GM12878 (cell line): ENCODE data around the gene IQGAP2. TPM values are rescaled to one million over a fixed set of nuclear protein-coding genes. Genes with fewer than 3 reads are reported as not detected.

ENCODE experiments used
- ATAC-seq: fragments of 200-7000 bp; cut with Tn5 transposase; 3 replicates; pipeline ENCODE4 v1.9.1; 2020; ENCODE audit warnings: mild to moderate bottlenecking, moderate library complexity
- BruUV-seq: library from RNA; stranded (reverse); fragments of 400-500 nt; replicated peaks from 2 replicates; lab custom pipeline; 2021; lab: Mats Ljungman, UMichigan
- CTCF ChIA-PET: fragments of 300-600 bp; sonication (Branson Sonifier 250); formaldehyde crosslinking; extraction: SDS; loops from one replicate; lab custom pipeline; 2021; ENCODE audit warnings: inconsistent platforms; lab: Yijun Ruan, JAX
- POLR2A ChIA-PET: fragments of 350-600 bp; formaldehyde crosslinking; extraction: SDS; loops from one replicate; lab custom pipeline; 2021; ENCODE audit warnings: inconsistent platforms; lab: Charles Lee
- RAD21 ChIA-PET: fragments of 300-600 bp; sonication (Branson Sonifier 250); formaldehyde crosslinking; loops from one replicate; lab custom pipeline; 2023; ENCODE audit warnings: antibody characterized with exemption; ENCODE audit not compliant: unreplicated experiment; lab: Charles Lee
- SMC1A ChIA-PET: fragments of 300-600 bp; sonication (Branson Sonifier 250); formaldehyde crosslinking; loops from one replicate; lab custom pipeline; 2023; ENCODE audit not compliant: unreplicated experiment, uncharacterized antibody; lab: Charles Lee
- DNase-seq: peaks from one replicate; pipeline ENCODE4 v3.0.0-alpha.2; 2011; ENCODE audit warnings: low read depth, low spot score
- FAIRE-seq: peaks from 3 replicates; lab custom pipeline; 2011; peaks lifted over from hg19 to GRCh38; lab: Jason Lieb, UNC
- H2AFZ ChIP-seq: 2 replicates; pipeline ENCODE4 v1.6.0; 2011; ENCODE audit warnings: low read depth, low read length, control low read depth; ENCODE audit not compliant: control insufficient read depth
- H3K27ac ChIP-seq: 2 replicates; pipeline ENCODE4 v1.5.1; 2011; ENCODE audit warnings: control low read depth; ENCODE audit not compliant: control insufficient read depth, insufficient read depth
- H3K27me3 ChIP-seq, 2 experiments: replicated peaks in 1 of 2; 2 replicates each; pipeline versions ENCODE4 v1.6.0 to v1.6.1; 2011; ENCODE audit warnings: low read length in 1 of 2; ENCODE audit not compliant: control insufficient read depth in 2 of 2, insufficient read depth in 2 of 2
- H3K36me3 ChIP-seq, 2 experiments: 2 replicates each; pipeline ENCODE4 v1.5.1; 2011; ENCODE audit warnings: low read length in 1 of 2; ENCODE audit not compliant: control insufficient read depth in 2 of 2, insufficient read depth in 2 of 2
- H3K4me1 ChIP-seq: 2 replicates; pipeline ENCODE4 v1.6.1; 2011; ENCODE audit warnings: mild to moderate bottlenecking, low read length, moderate library complexity, mixed read lengths; ENCODE audit not compliant: control insufficient read depth, insufficient read depth
- H3K4me2 ChIP-seq: 2 replicates; pipeline ENCODE4 v1.6.0; 2011; ENCODE audit warnings: control low read depth; ENCODE audit not compliant: control insufficient read depth, insufficient read depth
- H3K4me3 ChIP-seq: fragments of 200-600 bp; sonication (generic); 2 replicates; pipeline ENCODE4 v1.5.1; 2016
- H3K79me2 ChIP-seq: 2 replicates; pipeline ENCODE4 v1.6.0; 2011; ENCODE audit warnings: low read length; ENCODE audit not compliant: control insufficient read depth, insufficient read depth
- H3K9ac ChIP-seq: 2 replicates; pipeline ENCODE4 v1.8.0; 2011; ENCODE audit warnings: low read length, control low read depth, mixed read lengths; ENCODE audit not compliant: control insufficient read depth, insufficient read depth
- H3K9me3 ChIP-seq: replicated peaks from 3 replicates; pipeline ENCODE4 v1.5.1; 2011; ENCODE audit warnings: mild to moderate bottlenecking, low read length; ENCODE audit not compliant: control insufficient read depth, insufficient read depth
- H4K20me1 ChIP-seq: 2 replicates; pipeline ENCODE4 v1.6.0; 2011; ENCODE audit not compliant: control insufficient read depth, insufficient read depth
- BACH1 ChIP-seq: fragments of 450-650 bp; IDR thresholded peaks from 2 replicates; pipeline ENCODE4 v1.6.1; 2017; ENCODE audit warnings: mild to moderate bottlenecking, borderline replicate concordance
- ETV6 ChIP-seq, 2 experiments: fragments of 450-650 bp in 1 of 2; IDR thresholded peaks in 1 of 2; conservative IDR thresholded peaks in 1 of 2; 2 replicates each; pipeline ENCODE4 v1.6.1; 2014; ENCODE audit warnings: antibody characterized with exemption in 1 of 2, borderline replicate concordance in 1 of 2, low read depth in 1 of 2, mild to moderate bottlenecking in 1 of 2, moderate library complexity in 1 of 2
- FOXK2 ChIP-seq: fragments of 450-650 bp; IDR thresholded peaks from 2 replicates; pipeline ENCODE4 v1.6.1; 2017; ENCODE audit warnings: mild to moderate bottlenecking, moderate library complexity
- JUNB ChIP-seq: IDR thresholded peaks from 2 replicates; pipeline ENCODE4 v1.6.1; 2016; ENCODE audit warnings: antibody characterized with exemption, mild to moderate bottlenecking
- KLF5 ChIP-seq: fragments of 450-650 bp; IDR thresholded peaks from 2 replicates; pipeline ENCODE4 v1.6.1; 2014; ENCODE audit warnings: mild to moderate bottlenecking; ENCODE audit not compliant: partially characterized antibody
- MYB ChIP-seq: fragments of 150-350 bp; IDR thresholded peaks from 2 replicates; pipeline ENCODE4 v1.6.1; 2014; ENCODE audit warnings: mild to moderate bottlenecking, low read depth, low read length, borderline replicate concordance
- NFYA ChIP-seq: IDR thresholded peaks from 2 replicates; pipeline ENCODE4 v1.6.1; 2011; ENCODE audit warnings: low read depth, mild to moderate bottlenecking, low read length, improper control_type of control experiment, borderline replicate concordance
- PML ChIP-seq: IDR thresholded peaks from 2 replicates; pipeline ENCODE4 v1.6.1; 2012; ENCODE audit warnings: low read length, inconsistent platforms
- POU2F2 ChIP-seq: IDR thresholded peaks from 3 replicates; pipeline ENCODE4 v1.6.1; 2011; ENCODE audit warnings: low read depth, mild to moderate bottlenecking, low read length, borderline replicate concordance
- SUZ12 ChIP-seq: fragments of 200-600 bp; sonication (generic); IDR thresholded peaks from one replicate; pipeline ENCODE4 v1.6.1; 2018; ENCODE audit warnings: antibody characterized with exemption, mild to moderate bottlenecking; ENCODE audit not compliant: unreplicated experiment
- YBX1 ChIP-seq: fragments of 450-650 bp; IDR thresholded peaks from 2 replicates; pipeline ENCODE4 v1.6.1; 2016; ENCODE audit warnings: antibody characterized with exemption
- WGBS: methylation state at CpG from one replicate; pipeline ENCODE4 v1.1.6; 2016; ENCODE audit warnings: low lambda C conversion rate; ENCODE audit not compliant: insufficient replicate concordance, insufficient coverage; ENCODE audit errors: missing lambda C conversion rate; 5-methylcytosine and 5-hydroxymethylcytosine counted together
- in situ Hi-C: fragments of 300-500 bp; cut with MboI; formaldehyde crosslinking; loops from 9 replicates; pipeline ENCODE4 v1.14.3; 2018; ENCODE audit warnings: mixed read lengths
- intact Hi-C: fragments of 100-400 bp; cut with micrococcal nuclease; formaldehyde crosslinking; loops from one replicate; pipeline ENCODE4 v1.14.2; 2022; ENCODE audit not compliant: unreplicated experiment
- polyA plus RNA-seq, 11 experiments: library from polyadenylated mRNA; depleted of rRNA in 4 of 11; unstranded in 6 of 11; stranded (reverse) in 5 of 11; fragments of >200 nt; fragmentation: Nextera tagmentation in 4 of 11; fragmentation: Illumina TruSeq in 1 of 11; extraction: Ambion mirVana in 4 of 11; extraction: Trizol in 1 of 11; gene quantifications; 1 replicate in 1 of 11; 2 replicates in 10 of 11; pipeline versions ENCODE4 v1.2.1 to v1.2.3, GENCODE V29; 2011 to 2016; ENCODE audit warnings: inconsistent platforms in 2 of 11, missing spikeins in 2 of 11, low read depth in 1 of 11
- total RNA-seq, 4 experiments: library from RNA; depleted of rRNA in 3 of 4; stranded (reverse); fragments of >200 nt in 3 of 4; fragmentation: Illumina TruSeq in 1 of 4; extraction: Trizol in 1 of 4; gene quantifications; 2 replicates each; pipeline versions ENCODE4 v1.2.1 to v1.2.3, GENCODE V29; 2013 to 2021
- TF ChIP-seq, protein P1 (sequence below): IDR thresholded peaks from 2 replicates; pipeline ENCODE4 v1.6.1; 2011; ENCODE audit warnings: borderline replicate concordance, low read depth, mild to moderate bottlenecking, moderate library complexity, mixed read lengths, low read length; ENCODE audit not compliant: insufficient read depth; ENCODE audit errors: extremely low read length

IQGAP2 gene
- total and polyA plus RNA-seq, 10 of the 15 experiments (the other 5 are each of a cell fraction or from before 2014, with no cell fraction given) = 14.5 to 41.4 (median 21.8) TPM

DNA sequence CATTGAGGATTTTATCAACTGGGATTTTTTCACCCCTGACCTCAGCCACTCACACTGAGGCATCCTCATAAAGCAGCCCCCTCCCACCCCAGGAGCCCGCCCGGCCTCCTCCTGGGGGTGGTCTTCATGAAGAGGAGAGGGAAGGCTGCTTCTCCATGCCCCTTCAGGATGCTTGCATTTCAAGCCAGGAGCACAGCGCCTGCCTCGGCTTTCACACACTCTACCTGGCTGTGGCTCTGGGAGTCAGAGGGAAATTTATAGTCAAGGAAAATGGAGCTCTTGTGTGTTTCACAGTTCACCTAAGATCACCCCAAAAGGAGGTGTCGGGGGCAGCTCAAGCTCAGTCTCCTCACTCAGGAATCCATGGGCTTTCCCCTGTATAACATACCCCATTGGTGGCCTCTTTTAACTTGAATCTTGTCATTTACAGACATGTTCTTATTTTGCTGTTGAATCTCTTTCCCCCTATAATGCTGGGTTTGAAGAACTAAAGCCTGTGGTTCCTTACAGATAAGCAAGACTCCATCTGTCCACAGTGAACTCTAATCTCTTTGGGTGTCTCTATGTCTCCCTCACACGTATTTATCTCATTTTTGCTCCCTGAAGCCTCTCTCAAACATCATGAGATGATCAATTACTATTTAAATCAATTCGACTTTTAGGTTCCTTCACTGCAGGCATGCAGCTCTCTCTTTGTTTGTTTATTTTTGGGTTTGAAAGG lies 22.6 kb upstream of the IQGAP2 start:
- no peak overlapping the region for H3K9ac ChIP-seq
- H3K4me2 ChIP-seq = no peak overlapping the region
- H2AFZ ChIP-seq = no peak overlapping the region; the same call in 1 of the 2 replicates
- H3K27ac ChIP-seq = no peak overlapping the region
- ChIA-PET SMC1A (interaction anchor here (1.3 to 1.4 kb wide), 2 partner anchors 14 to 28 kb away, joined by 3 to 5 read pairs; no protein-coding TSS in a partner anchor), RAD21 (no interaction called here), POLR2A (interaction anchor here (1.0 kb wide), 1 partner anchor 29 kb away, joined by 3 read pairs; no protein-coding TSS in a partner anchor), CTCF (no interaction called here)
- BruUV-seq = no TSS peak
- H3K27me3 ChIP-seq = no peaks in the 10 kb centered on the region
- TF ChIP-seq YBX1 (no peak), JUNB (no peak), NFYA (no peak), POU2F2 (no peak), MYB (no peak), ETV6 (conservative IDR thresholded peaks at IDR 0.05 in 1 of 2, IDR thresholded peaks at IDR 0.05 in 1 of 2; ENCODE audit: borderline replicate concordance in 1 of 2, low read depth in 1 of 2) (no peak), KLF5 (no peak), SUZ12 (no peak), PML (no peak), FOXK2 (no peak), BACH1 (no peak)
- TF ChIP-seq, protein P1, sequence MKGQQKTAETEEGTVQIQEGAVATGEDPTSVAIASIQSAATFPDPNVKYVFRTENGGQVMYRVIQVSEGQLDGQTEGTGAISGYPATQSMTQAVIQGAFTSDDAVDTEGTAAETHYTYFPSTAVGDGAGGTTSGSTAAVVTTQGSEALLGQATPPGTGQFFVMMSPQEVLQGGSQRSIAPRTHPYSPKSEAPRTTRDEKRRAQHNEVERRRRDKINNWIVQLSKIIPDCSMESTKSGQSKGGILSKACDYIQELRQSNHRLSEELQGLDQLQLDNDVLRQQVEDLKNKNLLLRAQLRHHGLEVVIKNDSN = no peak
- no peaks in the 10 kb centered on the region for H3K79me2 ChIP-seq
- FAIRE-seq (no peak), ATAC-seq (no peak), DNase-seq (no peak)
- H3K4me3 ChIP-seq = no peak overlapping the region
- no peaks in the 10 kb centered on the region for H4K20me1 ChIP-seq
- no peaks in the 10 kb centered on the region for H3K36me3 ChIP-seq
- H3K9me3 ChIP-seq = no peaks in the 10 kb centered on the region
- in situ Hi-C loops (no loop called here), intact Hi-C loops (no loop called here)
- WGBS = 75% methylated on average over 7 of the region's 7 CpGs
- no peaks in the 10 kb centered on the region for H3K4me1 ChIP-seq
